SKM-1 (cell line): ENCODE measurements around the gene ATOH7.
"Not testable (repeated sequence)": the region's sequence is repeated elsewhere in the genome, so short reads cannot be mapped to it uniquely, and the experiment has no call there.

Experiments used
- DNase-seq: peaks from one replicate; lab custom pipeline; 2025; ENCODE audit not compliant: unreplicated experiment; lab: John Stamatoyannopoulos, UW

ATOH7 gene

GRCh38 chr10:68231817-68232251 lies at the start of gene ATOH7:
Gene ATOH7 (minus strand): TSS chr10:68232113. CDS start chr10:68231677, 436 bp downstream.
- DNase-seq: no peak

GRCh38 chr10:68280758-68281157 lies 48.8 kb upstream of the ATOH7 start:
- no peak for DNase-seq

DNA sequence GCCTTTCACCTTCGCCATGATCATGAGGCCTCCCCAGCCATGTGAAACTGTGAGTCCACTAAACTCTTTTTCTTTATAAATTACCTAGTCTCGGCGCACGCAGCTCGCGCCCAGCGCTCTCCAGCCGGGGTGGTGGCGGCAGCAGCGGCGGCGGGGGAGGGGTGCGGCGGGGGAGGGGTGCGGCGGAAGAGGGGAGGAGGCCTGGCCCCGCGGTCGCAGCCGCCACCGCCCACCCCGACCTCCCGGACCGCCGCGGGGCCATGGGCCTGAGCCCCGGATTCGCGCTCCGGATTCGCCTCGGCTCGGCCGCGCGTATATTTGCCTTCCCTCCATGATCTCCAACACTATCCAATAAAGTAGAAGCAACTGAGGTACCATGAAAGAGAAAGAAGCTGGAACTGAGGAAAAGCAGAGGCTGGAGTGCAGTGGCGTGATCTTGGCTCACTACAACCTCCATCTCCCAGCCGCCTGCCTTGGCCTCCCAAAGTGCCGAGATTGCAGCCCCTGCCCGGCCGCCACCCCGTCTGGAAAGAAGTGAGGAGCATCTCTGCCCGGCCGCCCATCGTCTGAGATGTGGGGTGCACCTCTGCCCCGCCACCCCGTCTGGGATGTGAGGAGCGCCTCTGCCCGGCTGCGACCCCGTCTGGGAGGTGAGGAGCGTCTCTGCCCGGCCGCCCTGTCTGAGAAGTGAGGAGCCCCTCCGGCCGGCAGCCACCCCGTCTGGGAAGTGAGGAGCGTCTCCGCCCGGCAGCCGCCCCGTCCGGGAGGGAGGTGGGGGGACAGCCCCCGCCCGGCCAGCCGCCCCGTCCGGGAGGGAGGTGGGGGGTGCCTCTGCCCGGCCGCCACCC lies 47.2 kb upstream of the ATOH7 start:
- not testable (repeated sequence) for DNase-seq

DNA sequence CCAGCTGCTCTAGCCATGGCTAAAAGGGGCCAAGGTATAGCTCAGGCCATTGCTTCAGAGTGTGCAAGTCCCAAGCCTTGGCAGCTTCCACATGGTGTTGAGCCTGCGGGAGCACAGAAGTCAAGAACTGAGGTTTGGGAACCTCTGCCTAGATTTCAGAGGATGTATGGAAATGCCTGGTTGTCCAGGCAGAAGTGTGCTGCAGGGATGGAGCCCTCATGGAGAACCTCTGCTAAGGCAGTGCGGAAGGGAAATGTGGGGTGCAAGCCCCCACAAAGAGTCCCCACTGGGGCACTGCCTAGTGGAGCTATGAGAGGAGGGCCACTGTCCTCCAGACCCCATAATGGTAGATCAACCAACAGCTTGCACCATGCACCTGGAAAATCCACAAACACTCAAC lies 45.9 kb upstream of the ATOH7 start:
- not testable (repeated sequence) for DNase-seq

- no peak for DNase-seq
These were observed 44.3 kb upstream of the ATOH7 start for GRCh38 chr10:68276224-68276623.

GRCh38 chr10:68275600-68276126 lies 43.8 kb upstream of the ATOH7 start:
- no peak for DNase-seq

GRCh38 chr10:68272833-68273232 lies 40.9 kb upstream of the ATOH7 start:
- no peak for DNase-seq

GRCh38 chr10:68271196-68271882 lies 39.4 kb upstream of the ATOH7 start:
- no peak for DNase-seq

- DNase-seq: no peak
These were observed 37.8 kb upstream of the ATOH7 start for GRCh38 chr10:68269562-68270290.

- no peak for DNase-seq
These were observed 29.4 kb upstream of the ATOH7 start for GRCh38 chr10:68261132-68261856.

- DNase-seq: no peak
These were observed 21.4 kb upstream of the ATOH7 start for GRCh38 chr10:68253346-68253745.

GRCh38 chr10:68251625-68252495 lies 19.9 kb upstream of the ATOH7 start:
- no peak for DNase-seq

- DNase-seq: no peak
These were observed 19.2 kb upstream of the ATOH7 start for GRCh38 chr10:68251151-68251550.

GRCh38 chr10:68249297-68249696 lies 17.4 kb upstream of the ATOH7 start:
- no peak for DNase-seq

DNA sequence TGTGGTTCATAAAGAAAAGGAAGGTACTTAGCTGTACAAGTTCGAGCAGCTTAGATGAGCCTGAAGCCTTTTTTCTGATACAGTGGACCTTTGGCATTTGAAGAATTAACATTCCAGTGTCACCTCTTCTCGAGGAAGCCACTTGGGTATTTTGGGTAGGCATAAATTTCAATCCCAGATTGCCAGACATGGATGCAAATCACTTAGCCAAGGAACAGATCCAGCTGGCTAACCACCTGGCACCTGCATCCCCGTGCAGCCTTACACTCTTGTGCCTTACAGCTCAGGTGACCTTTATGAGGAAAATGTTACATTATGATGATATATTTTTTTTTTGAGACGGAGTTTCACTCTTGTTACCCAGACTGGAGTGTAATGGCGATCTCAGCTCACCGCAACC lies 16.0 kb upstream of the ATOH7 start:
- no peak for DNase-seq

- DNase-seq: not testable (repeated sequence)
These were observed 14.5 kb upstream of the ATOH7 start for GRCh38 chr10:68246397-68246796.

- DNase-seq: no peak
These were observed 10.1 kb upstream of the ATOH7 start for GRCh38 chr10:68242051-68242450.

DNA sequence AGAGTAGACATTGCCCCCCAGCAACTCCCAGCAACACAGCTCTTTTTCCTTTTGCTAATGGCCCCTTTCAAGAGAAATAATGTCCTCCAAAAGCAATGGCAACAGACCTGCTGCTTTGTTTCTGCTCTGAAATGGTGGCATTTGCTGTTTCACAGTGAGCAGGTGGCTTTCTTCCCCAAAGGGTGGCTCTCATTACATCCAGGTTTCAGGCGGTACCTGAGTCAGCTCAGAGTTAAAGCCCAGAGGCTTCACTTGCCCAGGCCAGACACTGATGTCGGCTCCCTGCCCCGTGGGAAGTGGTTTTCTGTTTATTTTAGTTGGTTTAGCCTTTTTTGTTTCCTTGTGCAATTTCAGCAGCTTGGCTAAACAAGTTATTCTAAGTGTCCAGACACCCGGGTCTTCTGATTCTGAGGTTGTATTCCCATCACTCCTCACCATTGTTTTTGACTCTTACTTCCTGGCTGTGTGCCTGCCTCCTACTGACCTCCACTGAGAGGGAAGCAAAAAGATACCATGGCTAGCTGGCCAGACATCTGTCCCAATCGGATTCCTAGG lies 7.8 kb upstream of the ATOH7 start:
- DNase-seq: no peak

GRCh38 chr10:68239069-68239468 lies 7.2 kb upstream of the ATOH7 start:
- no peak for DNase-seq
